WTC11 (cell line): ENCODE data around the gene RBFOX2. TPM values are rescaled to one million over a fixed set of nuclear protein-coding genes. Genes with fewer than 3 reads are reported as not detected.

Source experiments
- ATAC-seq: fragments of 200-7000 bp; cut with Tn5 transposase; 2 replicates; pipeline ENCODE4 v1.10.0; 2021; ENCODE audit warnings: mild to moderate bottlenecking, moderate library complexity
- CTCF ChIA-PET: fragments of 300-600 bp; sonication (Branson Sonifier 250); formaldehyde crosslinking; loops from one replicate; lab custom pipeline; 2021; ENCODE audit warnings: antibody characterized with exemption; lab: Charles Lee
- POLR2A ChIA-PET: fragments of 350-600 bp; sonication (Branson Sonifier 250); formaldehyde crosslinking; loops from one replicate; lab custom pipeline; 2021; ENCODE audit warnings: antibody characterized with exemption; lab: Charles Lee
- DNase-seq: peaks from one replicate; pipeline ENCODE4 v3.0.0; 2021; ENCODE audit warnings: low spot score
- H3K27ac Mint-ChIP-seq: 2 replicates; pipeline ENCODE4 v1.8.0; 2021; ENCODE audit warnings: mixed read lengths
- H3K27me3 Mint-ChIP-seq: 2 replicates; pipeline ENCODE4 v1.8.0; 2021; ENCODE audit warnings: low read depth, mild to moderate bottlenecking, moderate library complexity, mixed read lengths
- H3K36me3 Mint-ChIP-seq: 2 replicates; pipeline ENCODE4 v1.8.0; 2021; ENCODE audit warnings: mixed read lengths
- H3K4me1 Mint-ChIP-seq: 2 replicates; pipeline ENCODE4 v1.8.0; 2022; ENCODE audit warnings: mixed read lengths
- H3K4me3 Mint-ChIP-seq: 2 replicates; pipeline ENCODE4 v1.8.0; 2021; ENCODE audit warnings: mild to moderate bottlenecking, moderate library complexity, mixed read lengths
- H3K9me3 Mint-ChIP-seq: 2 replicates; pipeline ENCODE4 v1.8.0; 2021; ENCODE audit warnings: mixed read lengths
- FOXP1 ChIP-seq: sonication (generic); formaldehyde crosslinking; IDR thresholded peaks from 2 replicates; pipeline ENCODE4 v1.8.0; 2022; ENCODE audit warnings: missing genetic modification reagents, mild to moderate bottlenecking, moderate library complexity, borderline replicate concordance
- GABPB1 ChIP-seq: sonication (generic); formaldehyde crosslinking; IDR thresholded peaks from 2 replicates; pipeline ENCODE4 v1.8.1; 2023; ENCODE audit warnings: mild to moderate bottlenecking, missing genetic modification reagents
- IRF2 ChIP-seq: sonication (generic); formaldehyde crosslinking; IDR thresholded peaks from 2 replicates; pipeline ENCODE4 v1.8.0; 2022; ENCODE audit warnings: low read depth, missing genetic modification reagents, borderline replicate concordance
- JUN ChIP-seq: sonication (generic); formaldehyde crosslinking; IDR thresholded peaks from 2 replicates; pipeline ENCODE4 v1.8.0; 2023; ENCODE audit warnings: mild to moderate bottlenecking, missing genetic modification reagents
- MXD4 ChIP-seq: fragments of 250-450 bp; sonication (Bioruptor Pico); IDR thresholded peaks from 2 replicates; pipeline ENCODE4 v1.8.0; 2021; ENCODE audit warnings: mild to moderate bottlenecking, moderate library complexity, borderline replicate concordance
- NR3C1 ChIP-seq: sonication (generic); formaldehyde crosslinking; conservative IDR thresholded peaks from 2 replicates; pipeline ENCODE4 v1.8.1; 2023; ENCODE audit warnings: low read depth, mild to moderate bottlenecking, missing genetic modification reagents
- TEAD1 ChIP-seq: sonication (generic); formaldehyde crosslinking; IDR thresholded peaks from 2 replicates; pipeline ENCODE4 v1.8.0; 2022; ENCODE audit warnings: mild to moderate bottlenecking, missing genetic modification reagents
- total RNA-seq: library from RNA; stranded (reverse); gene quantifications from 3 replicates; pipeline ENCODE4 v1.2.3, GENCODE V29; 2021
- TF ChIP-seq, protein P1 (sequence below): fragments of 250-450 bp; sonication (Bioruptor Pico); IDR thresholded peaks from 2 replicates; pipeline ENCODE4 v2.1.2; 2022; ENCODE audit warnings: mild to moderate bottlenecking, moderate library complexity
- TF ChIP-seq, protein P2 (sequence below): sonication (generic); formaldehyde crosslinking; IDR thresholded peaks from 2 replicates; pipeline ENCODE4 v1.8.0; 2023; ENCODE audit warnings: missing genetic modification reagents, mild to moderate bottlenecking, borderline replicate concordance
- TF ChIP-seq, protein P3 (sequence below): sonication (generic); formaldehyde crosslinking; IDR thresholded peaks from 2 replicates; pipeline ENCODE4 v1.8.0; 2022; ENCODE audit warnings: mild to moderate bottlenecking, missing genetic modification reagents
- TF ChIP-seq, protein P4 (sequence below): sonication (generic); formaldehyde crosslinking; IDR thresholded peaks from 2 replicates; pipeline ENCODE4 v1.8.1; 2023; ENCODE audit warnings: mild to moderate bottlenecking, missing genetic modification reagents

The RBFOX2 gene
- total RNA-seq, 1 experiment from 2014 or later, result 107 TPM

DNA sequence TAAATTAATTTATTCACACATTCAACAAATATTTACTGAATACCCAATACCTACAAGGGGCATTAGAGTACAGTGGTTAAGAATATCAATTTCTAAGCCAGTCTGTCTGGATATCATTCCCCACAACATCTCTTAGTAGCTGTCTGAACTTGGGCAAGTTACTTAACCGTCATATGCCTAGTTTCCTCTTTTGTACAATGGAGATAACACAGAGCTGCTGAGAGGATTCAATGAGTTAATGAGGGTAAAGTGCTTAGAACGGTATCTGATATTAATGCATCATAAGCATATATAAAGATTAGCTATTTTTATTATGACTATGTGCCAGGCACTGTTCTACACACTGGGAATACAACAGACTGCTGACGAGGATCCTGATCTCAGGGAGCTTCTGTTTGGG, 194.6 kb downstream of the RBFOX2 start:
- CTCF ChIA-PET, result no interaction called here
- no peak for TF ChIP-seq IRF2
- ATAC-seq (no peak), DNase-seq (no peak)
- Mint-ChIP-seq H3K4me1 (peaks cover 71% of the 10 kb centered on the region), H3K4me3 (peak overlapping the region; percentile 77), H3K36me3 (no peaks in the 10 kb centered on the region), H3K27ac (peak overlapping the region; percentile 60), H3K9me3 (no peaks in the 10 kb centered on the region), H3K27me3 (no peaks in the 10 kb centered on the region)
- POLR2A ChIA-PET, result no interaction called here

DNA sequence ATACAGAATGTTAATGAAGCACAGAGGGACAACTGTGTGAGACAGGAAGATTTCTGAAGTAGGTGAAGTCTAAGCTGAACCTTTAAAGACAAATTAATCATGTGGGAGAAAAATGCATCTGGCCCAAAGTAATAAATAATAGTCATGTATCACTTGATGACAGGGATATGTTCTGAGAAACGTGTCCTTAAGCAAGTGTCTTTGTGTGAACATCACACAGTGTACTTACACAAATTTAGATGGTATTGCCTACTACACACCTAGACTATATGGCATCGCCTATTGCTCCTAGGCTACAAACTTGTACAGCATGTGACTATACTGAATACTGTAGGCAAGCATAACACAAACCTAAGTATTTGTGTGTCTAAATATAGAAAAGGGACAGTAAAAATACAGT, 198.3 kb downstream of the RBFOX2 start:
- H3K4me1 Mint-ChIP-seq, result peaks cover 59% of the 10 kb centered on the region
- H3K36me3 Mint-ChIP-seq, result no peaks in the 10 kb centered on the region

DNA sequence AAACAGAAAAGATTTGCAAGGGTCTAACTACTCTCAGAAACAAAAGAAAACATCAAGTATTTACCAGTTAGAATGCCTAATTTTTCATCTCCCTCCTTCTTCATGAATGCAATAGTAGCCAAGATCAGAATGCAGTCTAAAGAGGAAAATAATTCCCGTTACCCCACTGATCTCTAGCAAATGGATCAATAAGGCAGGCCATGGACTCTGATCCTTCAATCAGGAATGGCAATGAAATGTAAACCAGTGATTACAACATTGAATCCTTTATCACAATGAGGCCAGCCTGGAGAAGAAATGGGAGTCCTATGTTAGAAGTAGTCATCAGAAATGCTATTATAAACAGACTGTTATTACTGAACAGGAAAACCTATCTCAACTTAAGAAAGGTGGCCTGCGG, 204.4 kb downstream of the RBFOX2 start:
- CTCF ChIA-PET, result no interaction called here
- POLR2A ChIA-PET, result no interaction called here
- no peak overlapping the region for H3K27ac Mint-ChIP-seq
- no peak for ATAC-seq
- peaks cover 42% of the 10 kb centered on the region for H3K4me1 Mint-ChIP-seq
- peaks cover 5% of the 10 kb centered on the region; the same call in 1 of the 2 replicates for H3K36me3 Mint-ChIP-seq
- H3K27me3 Mint-ChIP-seq, result no peaks in the 10 kb centered on the region
- H3K4me3 Mint-ChIP-seq, result no peak overlapping the region
- TF ChIP-seq JUN (CRISPR knock-in tag), result no peak
- peak; percentile 95 for TF ChIP-seq GABPB1 (CRISPR knock-in tag)
- TF ChIP-seq, all 79 proteins: peak for 1
- H3K9me3 Mint-ChIP-seq, result 0 out of 2 replicates have a peak, but pooled peaks cover 4% of the 10 kb centered on the region
- no peak for DNase-seq

More for the DNA sequence above, 198.3 kb downstream of the RBFOX2 start:
- no peaks in the 10 kb centered on the region for H3K9me3 Mint-ChIP-seq
- no peak for DNase-seq
- no peak for ATAC-seq
- TF ChIP-seq TEAD1 (CRISPR knock-in tag) (no peak), NR3C1 (CRISPR knock-in tag) (no peak), FOXP1 (no peak), MXD4 (no peak)
- TF ChIP-seq, protein P1, sequence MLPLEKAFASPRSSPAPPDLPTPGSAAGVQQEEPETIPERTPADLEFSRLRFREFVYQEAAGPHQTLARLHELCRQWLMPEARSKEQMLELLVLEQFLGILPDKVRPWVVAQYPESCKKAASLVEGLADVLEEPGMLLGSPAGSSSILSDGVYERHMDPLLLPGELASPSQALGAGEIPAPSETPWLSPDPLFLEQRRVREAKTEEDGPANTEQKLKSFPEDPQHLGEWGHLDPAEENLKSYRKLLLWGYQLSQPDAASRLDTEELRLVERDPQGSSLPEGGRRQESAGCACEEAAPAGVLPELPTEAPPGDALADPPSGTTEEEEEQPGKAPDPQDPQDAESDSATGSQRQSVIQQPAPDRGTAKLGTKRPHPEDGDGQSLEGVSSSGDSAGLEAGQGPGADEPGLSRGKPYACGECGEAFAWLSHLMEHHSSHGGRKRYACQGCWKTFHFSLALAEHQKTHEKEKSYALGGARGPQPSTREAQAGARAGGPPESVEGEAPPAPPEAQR (CRISPR knock-in tag), result no peak
- TF ChIP-seq, protein P2, sequence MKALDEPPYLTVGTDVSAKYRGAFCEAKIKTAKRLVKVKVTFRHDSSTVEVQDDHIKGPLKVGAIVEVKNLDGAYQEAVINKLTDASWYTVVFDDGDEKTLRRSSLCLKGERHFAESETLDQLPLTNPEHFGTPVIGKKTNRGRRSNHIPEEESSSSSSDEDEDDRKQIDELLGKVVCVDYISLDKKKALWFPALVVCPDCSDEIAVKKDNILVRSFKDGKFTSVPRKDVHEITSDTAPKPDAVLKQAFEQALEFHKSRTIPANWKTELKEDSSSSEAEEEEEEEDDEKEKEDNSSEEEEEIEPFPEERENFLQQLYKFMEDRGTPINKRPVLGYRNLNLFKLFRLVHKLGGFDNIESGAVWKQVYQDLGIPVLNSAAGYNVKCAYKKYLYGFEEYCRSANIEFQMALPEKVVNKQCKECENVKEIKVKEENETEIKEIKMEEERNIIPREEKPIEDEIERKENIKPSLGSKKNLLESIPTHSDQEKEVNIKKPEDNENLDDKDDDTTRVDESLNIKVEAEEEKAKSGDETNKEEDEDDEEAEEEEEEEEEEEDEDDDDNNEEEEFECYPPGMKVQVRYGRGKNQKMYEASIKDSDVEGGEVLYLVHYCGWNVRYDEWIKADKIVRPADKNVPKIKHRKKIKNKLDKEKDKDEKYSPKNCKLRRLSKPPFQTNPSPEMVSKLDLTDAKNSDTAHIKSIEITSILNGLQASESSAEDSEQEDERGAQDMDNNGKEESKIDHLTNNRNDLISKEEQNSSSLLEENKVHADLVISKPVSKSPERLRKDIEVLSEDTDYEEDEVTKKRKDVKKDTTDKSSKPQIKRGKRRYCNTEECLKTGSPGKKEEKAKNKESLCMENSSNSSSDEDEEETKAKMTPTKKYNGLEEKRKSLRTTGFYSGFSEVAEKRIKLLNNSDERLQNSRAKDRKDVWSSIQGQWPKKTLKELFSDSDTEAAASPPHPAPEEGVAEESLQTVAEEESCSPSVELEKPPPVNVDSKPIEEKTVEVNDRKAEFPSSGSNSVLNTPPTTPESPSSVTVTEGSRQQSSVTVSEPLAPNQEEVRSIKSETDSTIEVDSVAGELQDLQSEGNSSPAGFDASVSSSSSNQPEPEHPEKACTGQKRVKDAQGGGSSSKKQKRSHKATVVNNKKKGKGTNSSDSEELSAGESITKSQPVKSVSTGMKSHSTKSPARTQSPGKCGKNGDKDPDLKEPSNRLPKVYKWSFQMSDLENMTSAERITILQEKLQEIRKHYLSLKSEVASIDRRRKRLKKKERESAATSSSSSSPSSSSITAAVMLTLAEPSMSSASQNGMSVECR, result no peak
- TF ChIP-seq, protein P3, sequence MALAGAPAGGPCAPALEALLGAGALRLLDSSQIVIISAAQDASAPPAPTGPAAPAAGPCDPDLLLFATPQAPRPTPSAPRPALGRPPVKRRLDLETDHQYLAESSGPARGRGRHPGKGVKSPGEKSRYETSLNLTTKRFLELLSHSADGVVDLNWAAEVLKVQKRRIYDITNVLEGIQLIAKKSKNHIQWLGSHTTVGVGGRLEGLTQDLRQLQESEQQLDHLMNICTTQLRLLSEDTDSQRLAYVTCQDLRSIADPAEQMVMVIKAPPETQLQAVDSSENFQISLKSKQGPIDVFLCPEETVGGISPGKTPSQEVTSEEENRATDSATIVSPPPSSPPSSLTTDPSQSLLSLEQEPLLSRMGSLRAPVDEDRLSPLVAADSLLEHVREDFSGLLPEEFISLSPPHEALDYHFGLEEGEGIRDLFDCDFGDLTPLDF (CRISPR knock-in tag), result no peak
- TF ChIP-seq, protein P4, sequence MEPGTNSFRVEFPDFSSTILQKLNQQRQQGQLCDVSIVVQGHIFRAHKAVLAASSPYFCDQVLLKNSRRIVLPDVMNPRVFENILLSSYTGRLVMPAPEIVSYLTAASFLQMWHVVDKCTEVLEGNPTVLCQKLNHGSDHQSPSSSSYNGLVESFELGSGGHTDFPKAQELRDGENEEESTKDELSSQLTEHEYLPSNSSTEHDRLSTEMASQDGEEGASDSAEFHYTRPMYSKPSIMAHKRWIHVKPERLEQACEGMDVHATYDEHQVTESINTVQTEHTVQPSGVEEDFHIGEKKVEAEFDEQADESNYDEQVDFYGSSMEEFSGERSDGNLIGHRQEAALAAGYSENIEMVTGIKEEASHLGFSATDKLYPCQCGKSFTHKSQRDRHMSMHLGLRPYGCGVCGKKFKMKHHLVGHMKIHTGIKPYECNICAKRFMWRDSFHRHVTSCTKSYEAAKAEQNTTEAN (CRISPR knock-in tag), result no peak
- H3K4me3 Mint-ChIP-seq, result no peak overlapping the region
- POLR2A ChIA-PET, result interaction anchor here (0.6 kb wide), 2 partner anchors 22 to 785 kb away, joined by 3 read pairs; no protein-coding TSS in a partner anchor
- H3K27ac Mint-ChIP-seq, result no peak overlapping the region
- H3K27me3 Mint-ChIP-seq, result no peaks in the 10 kb centered on the region
- CTCF ChIA-PET, result interaction anchor here (1.0 to 1.6 kb wide), 3 partner anchors 146 to 236 kb away, joined by 3 to 6 read pairs (median 4); no protein-coding TSS in a partner anchor
